ENCODE results near the gene PERCC1.

The PERCC1 gene

DNA sequence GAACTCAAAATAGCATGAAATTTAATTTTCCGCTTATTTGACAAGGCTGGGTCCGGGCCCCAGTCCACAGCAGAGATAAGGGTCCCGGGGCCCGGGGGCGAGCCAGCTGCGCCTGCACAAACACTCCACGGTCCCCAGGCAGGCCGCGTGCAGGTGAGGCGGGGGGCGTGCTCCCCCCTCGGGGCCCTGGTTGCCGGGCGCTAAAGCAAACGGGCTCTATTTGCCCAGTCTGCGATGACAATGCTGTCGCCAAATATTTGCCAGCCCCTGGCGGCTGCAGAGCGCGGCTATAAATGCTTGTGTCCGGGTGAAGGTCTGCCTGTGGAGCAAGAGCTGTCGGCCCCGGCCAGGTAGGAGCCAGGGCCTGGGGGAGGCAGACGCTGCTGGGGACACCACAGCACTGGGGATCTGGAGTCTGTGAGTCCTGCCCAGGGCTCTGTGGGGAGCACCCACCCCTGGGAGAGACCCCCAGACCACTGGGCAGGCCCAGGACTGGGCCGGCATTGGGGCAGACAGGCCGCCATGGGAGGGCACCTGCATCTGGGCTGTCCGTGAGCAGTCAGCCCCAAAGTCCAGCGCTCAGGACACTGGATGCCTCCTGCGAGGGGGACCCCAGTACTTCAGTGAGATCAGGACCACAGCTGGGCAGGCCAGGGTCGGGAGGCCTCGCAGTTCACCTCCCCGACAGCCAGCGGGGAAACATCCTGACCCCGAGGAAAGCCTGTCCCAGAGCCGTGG lies at the start of gene PERCC1:
Gene PERCC1, plus strand, starts transcription at position 320 of the 738 bp plus-strand sequence. CDS start 1,516 bp downstream, outside the sequence.
- DNase-seq, result peak; percentile 79

DNA sequence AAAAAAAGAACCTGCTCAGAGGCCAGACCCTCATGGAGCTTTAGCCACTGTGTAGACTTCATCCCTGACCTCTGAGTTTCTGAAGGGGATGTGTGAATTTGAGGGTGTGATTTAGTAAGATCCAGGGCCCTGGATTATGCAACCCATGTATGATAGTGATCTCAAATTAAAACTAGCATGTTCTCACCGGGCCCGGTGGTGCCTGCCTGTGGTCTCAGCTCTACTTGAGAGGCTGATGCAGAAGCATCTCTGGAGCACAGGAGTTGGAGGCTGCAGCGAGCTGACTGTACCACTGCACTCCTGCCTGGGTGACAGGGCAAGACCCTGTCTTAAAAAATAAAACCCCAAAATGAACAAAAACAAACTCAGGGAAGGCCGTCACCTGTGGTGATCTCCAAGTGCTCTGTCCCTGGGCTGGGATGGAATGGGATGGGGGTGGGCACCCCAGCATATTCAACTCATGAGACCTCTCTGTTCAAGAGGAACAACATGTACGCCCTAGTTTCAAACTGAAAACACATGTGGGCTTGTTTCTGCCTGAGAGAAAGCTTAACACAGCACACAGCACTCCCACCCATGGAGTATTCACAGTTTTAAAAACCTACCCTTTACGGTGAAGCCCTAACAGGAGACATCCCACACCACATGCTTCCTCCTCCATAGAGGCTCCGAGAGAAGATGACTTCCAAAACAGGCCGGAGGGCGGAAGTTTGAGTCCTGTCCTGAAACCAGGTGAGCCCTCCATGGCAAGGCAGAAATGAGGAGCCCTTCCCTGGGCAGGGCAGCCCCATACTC lies 49.1 kb upstream of the PERCC1 start:
- no peak for DNase-seq

DNA sequence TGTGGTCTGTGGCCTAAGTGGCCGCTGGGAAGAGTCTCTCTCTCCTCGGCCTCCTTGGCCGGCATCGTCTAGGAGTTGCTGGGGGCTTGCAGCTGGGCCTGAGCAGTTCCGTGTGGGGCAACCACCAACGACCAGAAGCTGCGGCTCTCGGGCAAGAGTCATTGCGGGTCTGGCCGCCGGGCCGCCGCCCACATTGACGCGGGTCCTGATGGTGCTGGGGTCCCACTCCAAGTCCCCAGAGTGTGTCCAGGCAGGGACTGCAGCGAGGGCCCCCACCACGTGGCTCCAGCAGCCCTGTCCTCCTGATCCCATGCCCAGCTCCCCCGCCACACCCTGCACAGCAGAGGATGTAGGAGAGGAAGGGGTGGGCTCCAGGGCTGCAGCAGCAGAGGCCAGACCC lies 47.3 kb upstream of the PERCC1 start:
- DNase-seq, result no peak

DNA sequence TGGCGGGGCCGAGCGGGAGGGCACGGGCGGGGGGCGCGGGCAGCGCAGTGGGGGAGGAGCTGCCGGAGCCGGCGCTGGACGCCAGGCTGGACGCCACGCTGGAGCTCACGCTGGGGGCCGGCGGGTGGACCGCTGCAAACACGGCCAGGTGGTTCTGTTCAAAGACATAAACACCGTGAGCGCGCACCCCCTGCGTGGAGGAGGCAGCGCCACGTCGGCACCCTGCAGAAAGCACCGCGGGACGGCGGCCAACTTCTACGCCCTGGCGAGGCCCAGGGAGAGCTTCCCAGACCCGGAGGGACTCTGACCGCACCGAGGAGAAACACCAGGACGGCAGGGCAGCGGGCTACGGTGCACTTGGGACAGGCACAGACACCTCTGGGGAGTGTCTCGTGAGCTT lies 45.6 kb upstream of the PERCC1 start:
- no peak for DNase-seq

DNA sequence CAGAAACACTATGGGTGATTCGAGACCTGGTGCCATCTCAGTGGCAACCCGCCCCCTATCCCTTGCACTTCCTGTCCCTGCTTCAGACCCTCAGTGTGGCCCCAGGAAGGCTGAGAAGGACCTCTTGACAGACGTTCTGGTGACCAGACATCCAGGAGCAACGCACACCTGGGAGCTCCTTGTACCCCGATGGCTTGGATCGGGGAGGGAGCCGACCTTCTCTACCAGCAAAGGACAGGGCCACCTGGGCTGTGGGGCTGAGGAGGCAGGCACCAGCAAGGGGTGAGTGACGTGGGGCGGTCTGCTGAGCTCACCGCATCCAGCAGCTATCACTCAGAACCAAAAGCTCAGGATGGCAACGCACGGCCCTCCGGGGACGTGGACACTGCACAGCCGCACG lies 43.5 kb upstream of the PERCC1 start:
- no peak for DNase-seq

DNA sequence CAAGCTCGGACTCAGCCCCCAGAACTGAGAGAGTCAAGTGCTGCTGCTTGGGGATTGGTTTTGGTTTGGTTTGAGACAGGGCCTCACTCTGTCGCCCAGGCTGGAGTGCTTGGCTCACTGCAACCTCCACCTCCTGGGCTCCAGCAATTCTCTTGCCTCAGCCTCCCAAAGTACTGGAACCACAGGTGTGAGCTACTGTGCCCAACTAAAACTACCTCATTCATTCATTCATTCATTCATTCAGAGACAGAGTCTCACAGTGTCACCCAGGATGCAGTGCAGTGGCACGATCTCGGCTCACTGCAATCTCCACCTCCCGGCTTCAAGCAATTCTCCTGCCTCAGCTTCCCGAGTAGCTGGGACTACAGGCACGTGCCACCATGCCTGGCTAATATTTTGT lies 41.1 kb upstream of the PERCC1 start:
- DNase-seq, result no peak

DNA sequence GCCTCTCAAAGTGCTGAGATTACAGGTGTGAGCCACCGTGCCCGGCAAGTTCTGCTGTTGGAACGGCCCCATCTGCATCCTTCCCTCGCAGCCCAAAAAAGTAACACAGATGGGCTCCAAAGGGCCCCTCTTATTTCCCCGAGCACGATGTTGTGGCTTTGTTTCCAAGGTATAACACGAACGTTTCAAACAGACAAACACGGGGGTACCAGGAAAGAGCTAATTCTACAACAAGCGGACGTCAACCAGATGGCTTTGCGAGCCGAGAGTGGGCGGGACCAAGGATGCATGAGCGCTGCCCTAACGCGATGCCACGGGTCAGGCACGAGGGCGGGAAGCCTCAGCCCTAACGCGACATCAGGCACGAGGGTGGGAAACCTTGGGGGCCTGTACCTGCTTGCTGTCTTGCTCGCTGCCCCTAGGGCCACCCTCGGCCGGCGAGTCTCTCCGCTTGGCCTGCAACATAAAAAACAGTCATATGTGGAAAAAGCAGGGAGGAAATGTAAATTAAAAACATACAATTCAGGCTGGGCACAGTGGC lies 40.6 kb upstream of the PERCC1 start:
- no peak for DNase-seq

DNA sequence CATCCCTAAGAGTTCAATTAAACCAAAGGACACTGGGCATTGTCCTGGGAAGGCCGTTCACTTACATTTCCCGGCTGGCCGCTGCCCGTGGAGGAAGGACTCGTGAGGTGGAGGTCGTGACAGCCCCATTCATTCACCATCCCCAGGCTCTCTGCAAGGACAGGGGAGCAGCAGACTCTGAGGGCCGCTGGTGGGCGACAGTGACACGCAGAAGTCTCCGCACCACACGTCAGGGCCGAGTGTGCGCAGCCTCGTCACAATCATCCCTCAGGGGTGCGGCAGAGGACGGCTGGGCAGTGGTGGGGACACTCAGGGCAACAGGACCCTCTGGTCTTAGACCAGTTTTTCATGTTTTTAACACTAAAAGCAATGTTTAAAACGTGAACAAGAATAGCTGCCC lies 38.1 kb upstream of the PERCC1 start:
- DNase-seq, result no peak

DNA sequence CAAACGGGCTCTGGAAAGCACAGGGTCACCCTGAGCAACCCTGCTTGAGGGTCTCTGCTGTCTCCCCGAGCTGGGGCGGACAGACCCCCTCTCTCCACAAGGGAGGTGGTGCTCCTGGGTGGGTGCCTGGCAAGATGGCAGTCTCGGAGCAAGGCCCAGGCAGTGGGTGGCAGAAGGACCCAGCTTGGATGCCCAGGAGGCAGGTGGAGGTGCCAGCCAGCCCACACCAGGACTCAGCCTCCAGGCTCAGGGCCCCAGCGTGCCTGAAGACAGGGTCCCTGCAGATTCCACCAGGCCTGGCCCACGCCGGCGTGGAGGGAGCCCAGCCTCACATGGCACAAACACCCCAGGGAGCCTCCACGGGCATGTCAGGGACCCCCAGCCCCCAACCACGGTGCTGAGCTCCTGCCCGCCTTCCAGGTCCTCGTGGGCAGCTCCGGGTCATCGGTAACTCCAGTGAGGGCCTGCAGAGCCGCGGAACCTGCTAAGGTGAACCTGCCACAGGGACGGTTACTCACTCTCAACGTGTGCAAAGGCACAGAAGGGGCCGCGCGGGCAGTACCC lies 37.2 kb upstream of the PERCC1 start:
- no peak for DNase-seq

DNA sequence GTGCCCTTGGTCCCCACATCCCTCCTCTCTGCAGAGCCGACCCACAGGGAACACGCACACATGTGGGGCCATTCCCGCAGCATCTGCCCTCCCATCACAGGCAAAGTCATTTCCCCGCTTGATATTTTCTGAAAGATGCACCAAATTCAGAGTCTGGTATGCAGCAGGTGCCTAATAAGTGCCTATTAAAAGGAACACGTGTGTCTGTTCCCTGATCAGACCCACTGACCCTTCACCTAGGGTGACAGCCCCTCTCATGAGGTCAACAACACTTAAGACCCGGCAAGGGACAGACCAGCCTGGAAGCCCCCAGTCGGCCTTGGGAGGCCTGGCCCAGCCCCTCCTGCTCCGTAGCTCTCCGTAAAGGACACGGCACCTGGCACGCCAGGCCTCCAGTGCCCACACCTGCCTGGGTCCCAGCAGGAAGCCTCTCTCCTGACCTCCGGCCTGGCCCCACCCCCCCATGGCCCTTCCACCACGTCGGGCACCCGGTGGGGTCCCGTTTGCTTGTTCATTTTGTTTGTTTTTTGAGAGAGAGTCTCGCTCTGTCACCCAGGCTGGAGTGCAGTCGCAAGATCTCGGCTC lies 36.4 kb upstream of the PERCC1 start:
- DNase-seq, result no peak

DNA sequence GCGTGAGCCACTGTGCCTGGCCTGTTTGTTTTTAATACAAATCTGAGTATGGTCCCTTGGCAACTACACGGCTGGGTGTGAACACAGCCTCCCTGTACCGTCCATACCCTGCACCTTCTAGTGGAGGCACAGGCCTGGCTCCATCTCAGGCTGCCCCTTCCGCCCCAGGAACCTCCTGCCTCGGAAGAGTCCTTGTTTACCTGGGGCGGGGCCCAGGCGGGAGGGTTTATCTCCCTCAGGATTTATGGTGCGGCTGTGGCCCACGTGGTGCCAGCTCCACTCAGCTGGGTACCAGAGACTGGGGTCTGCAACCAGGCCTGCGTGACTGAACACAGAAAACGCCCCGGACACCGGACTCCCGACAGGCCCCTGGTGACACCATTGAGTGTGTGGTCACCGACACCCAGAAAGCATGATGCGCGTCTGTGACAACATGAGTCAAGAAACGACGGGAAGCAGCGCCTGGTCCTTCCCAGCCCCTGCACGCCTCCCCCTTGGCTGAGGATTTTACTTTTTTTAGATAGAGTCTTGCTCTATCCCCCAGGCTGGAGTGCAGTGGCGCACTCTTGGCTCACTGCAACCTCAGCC lies 35.3 kb upstream of the PERCC1 start:
- DNase-seq, result no peak

DNA sequence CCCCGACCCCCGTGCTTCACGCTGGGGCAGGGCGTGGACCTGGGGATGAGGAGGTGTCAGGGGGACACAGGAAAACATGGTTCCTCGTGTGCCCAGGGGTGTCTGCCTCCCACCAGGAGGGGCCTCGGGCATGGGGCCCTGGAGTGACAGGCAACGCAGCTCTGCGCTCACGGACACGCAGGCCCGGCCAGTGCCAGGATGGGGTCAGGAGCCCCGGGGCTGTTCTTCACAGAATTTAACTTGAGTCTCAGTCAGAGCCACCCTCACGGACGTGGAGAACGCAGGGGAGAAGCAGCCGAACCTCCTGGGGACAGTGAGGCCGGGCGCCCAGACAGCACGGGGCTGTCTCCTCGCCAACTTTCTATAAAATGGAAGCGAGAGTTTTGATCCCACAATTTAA lies 33.1 kb upstream of the PERCC1 start:
- DNase-seq, result no peak

DNA sequence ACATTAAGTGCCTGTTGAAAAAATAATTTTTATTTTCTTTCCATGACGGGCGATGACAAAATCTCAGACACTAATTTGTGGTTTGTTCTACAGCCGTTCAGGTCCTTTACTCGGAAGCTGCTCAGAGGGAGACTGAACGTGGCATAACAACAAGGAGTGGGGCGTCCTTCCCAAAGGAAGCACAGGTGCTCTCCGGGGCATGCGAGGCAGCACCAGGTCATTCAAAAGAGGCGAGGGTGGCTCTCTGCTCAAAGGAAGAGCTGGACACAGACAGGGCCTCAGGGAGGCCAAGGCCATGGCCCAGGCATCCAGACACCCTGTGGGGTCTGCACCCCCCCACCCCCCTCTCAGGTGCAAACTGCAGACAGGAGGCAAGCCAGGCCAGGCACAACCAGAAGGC lies 32.5 kb upstream of the PERCC1 start:
- DNase-seq, result no peak

DNA sequence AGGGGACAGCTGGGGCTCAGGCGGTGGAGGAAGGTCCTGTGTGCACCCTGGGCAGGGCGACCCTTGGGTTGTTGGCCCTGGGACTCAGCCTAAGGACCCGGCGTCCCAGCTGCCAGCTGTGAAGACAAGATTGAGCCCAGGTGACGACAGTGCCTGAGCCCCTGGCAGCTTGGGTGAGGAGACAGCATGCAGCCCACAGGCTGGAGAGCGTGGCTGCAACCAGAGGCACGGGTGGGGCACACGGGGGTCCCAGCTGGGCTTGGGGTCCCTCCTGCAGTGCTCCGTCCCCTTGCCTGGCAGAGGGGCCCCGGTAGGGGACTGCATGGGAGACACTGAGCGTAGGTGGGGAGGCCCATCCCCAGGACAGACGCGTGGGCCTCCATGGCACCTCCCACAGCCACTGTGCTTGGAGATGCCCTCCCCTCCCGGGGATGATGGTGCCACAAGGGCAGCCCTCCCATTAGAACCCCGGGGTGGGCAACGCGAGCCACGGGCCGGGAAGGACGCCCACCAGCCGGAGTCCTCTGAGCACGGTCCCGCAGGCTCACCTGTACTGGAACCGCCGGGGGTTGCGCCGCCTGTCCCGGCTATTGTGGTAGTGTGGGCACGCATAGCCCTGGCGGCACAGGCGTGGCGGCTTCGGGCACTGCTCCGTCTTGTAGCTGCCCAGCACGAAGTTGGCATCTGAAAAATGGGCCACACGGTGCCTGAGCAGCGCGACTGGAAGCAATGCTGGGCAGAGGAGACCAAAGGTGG lies 31.9 kb upstream of the PERCC1 start:
- no peak for DNase-seq

DNA sequence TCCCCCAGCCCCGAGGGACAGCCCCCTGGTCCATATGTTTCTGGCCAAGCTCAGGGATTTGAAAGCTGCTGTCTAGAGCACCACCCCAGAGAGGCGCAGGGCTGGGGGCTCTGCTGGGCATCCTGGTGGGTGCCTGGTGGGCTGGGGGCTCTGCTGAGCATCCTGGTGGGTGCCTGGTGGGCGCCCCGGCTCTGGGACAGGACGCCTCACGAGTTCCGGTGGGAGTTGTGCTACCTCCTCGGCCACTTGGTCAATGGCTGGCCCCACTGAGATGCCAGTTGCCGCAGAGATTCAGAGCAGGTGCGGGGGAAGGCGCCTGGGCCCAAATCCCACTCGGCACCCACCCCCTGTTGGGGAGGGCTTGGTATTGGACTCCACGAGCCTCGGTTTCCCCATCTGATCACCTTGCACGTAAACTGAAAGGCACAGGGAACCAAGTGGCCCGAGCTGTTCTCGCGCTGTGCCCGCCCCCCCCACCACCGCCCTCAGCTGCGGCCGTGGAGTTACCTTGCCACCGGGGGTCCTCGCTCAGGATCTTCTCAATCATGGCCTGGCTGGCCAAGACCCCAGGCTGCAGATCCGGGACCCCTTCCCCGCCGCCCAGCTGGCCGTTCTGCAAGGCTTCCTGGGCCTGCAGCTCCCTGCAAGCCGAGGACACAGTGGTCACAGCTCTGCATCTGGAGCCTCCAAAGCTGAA lies 29.7 kb upstream of the PERCC1 start:
- DNase-seq, result no peak

DNA sequence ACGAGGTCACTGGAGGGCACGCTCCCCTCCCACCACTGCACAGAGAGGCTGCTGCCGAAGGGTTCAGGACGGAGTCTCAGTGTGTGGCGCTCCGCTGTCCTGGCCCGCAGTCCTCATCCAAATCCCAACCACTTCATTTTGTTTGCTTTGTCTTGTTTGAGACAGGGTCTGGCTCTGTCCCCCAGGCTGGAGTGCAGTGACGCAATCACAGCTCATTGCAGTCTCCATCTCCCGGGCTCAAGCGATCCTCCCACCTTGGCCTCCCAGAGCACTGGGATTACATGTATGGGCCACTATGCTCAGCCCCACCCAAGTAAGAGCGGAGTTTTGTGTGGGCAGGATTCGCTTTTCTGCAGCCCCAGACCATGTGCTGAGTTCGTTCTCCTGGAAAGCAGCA lies 29.1 kb upstream of the PERCC1 start:
- no peak for DNase-seq

DNA sequence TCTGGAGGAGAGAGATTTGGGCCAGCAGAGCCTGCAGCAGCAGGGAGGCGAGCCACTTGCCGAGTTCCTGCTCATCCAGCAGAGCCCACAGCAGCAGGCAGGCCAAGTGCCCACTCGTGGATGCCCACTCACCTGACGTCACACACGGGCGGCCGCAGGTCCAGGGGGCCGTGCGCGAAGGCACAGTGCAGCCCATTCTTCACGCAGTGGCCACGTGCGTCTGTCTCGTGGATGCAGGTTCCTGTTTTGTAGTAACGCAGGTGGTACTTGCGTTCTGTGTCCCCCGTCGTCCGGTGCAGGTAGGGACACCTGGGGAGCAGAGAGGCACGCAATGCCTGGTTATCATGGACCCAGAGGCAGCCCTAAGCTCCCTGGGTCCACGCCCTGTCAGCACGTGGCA lies 27.8 kb upstream of the PERCC1 start:
- DNase-seq, result no peak

DNA sequence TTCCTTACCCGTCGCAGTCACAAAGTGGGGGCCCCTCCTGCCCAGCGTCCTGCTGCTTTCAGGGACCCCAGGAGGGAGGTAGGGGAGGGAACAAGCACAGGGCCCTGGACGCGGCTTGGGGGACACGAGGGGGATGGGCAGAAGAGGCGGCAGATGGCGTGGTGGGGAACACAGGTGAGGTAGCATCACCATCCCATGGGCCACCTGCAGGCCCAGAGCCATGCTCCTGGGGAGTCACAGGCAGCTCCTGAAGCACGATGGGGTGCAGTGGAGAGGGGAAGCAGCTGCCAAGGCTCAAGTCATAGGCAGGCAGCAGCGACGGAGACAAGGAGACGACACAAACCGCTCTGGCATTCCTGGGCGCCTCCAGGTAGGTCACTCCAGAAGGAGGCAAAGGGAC lies 27.1 kb upstream of the PERCC1 start:
- no peak for DNase-seq

DNA sequence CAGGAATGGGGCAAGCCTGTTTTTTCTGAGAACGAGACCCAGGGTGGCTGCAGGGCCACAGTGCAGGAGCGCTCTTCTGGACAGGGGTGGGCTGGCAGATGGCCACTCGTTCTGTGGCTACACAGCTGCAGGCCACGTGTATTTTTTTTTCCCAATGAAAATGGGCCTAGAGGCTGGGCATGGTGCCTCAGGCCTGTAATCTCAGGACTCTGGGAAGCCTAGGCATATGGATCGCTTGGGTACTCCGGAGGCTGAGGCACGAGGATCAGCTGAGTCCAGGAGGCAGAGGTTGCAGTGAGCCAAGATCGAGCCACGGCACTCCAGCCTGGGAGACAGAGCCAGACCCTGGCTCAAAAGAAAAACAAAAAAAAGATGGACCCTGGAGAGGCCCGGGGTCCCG lies 23.1 kb upstream of the PERCC1 start:
- DNase-seq, result no peak

DNA sequence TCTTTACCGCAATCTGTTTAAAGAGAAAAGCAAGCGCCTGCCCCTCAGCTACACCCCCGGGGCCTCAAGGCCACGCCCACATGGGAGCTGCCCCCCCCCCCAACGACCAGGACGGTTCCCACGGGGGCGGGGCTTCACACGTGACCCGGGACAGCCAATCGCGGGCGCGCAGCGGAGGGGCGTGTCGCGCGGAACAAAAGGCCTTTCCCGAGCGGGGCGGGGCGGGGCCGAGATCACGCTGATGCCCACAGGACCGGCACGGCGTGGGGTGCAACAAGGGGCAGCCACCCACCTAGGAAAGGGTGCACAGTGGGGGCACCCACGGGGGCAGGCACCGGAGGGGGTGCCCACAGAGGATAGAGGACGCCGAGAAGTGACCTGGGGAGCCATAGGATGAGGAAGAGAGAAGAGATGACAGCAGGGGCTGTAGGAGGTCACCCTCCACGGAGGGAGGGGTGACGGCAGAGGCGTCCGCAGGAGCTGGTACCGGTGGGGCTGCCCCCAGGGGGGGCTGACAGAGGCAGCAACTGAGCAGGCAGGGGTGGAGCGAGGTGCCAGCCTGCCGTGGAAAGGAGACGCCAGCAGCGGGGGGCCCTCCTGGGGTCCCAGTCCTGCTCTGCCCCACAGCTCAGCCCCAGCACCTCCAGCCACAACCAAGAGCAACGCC lies 22.6 kb upstream of the PERCC1 start:
- DNase-seq, result peak; percentile 93

DNA sequence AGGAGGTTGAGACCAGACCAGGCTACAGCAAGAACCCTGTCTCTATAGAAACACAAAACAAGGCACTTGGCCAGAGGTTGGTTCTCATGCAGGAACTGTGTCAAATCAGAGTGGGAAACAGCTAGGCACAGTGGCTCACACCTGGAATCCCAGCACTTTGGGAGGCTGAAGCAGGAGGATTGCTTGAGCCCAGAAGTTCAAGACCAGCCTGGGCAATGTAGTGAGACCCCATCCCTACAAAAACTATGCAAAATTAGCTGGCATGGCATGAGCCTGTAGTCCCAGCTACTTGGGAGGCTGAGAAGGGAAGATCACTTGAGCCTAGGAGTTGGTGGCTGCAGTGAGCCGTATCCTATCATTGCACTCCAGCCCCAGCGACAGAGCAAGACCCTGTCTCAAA lies 18.0 kb upstream of the PERCC1 start:
- no peak for DNase-seq

Data from NCI-H345 (cell line).